MM.1S (cell line): ENCODE measurements around the gene LILRA2.

Source experiments
- DNase-seq: peaks from one replicate; pipeline ENCODE4 v3.0.0-alpha.2; 2015
- H2AFZ ChIP-seq: fragments of 300-600 bp; sonication (generic); 2 replicates; pipeline ENCODE4 v1.6.0; 2016; ENCODE audit warnings: antibody characterized with exemption, low read length
- H3F3A ChIP-seq: fragments of 300-600 bp; sonication (generic); 2 replicates; pipeline ENCODE4 v1.6.1; 2016; ENCODE audit warnings: mild to moderate bottlenecking, antibody characterized with exemption, low read length, moderate library complexity, mixed read lengths; ENCODE audit not compliant: insufficient read depth
- H3K27ac ChIP-seq: fragments of 300-600 bp; sonication (generic); 2 replicates; pipeline ENCODE4 v1.5.1; 2016; ENCODE audit warnings: mild to moderate bottlenecking, low read length
- H3K27me3 ChIP-seq: fragments of 300-600 bp; sonication (generic); replicated peaks from 2 replicates; pipeline ENCODE4 v1.6.0; 2016; ENCODE audit warnings: low read length; ENCODE audit not compliant: insufficient read depth
- H3K36me3 ChIP-seq: fragments of 300-600 bp; sonication (generic); replicated peaks from 2 replicates; pipeline ENCODE4 v1.6.1; 2016; ENCODE audit warnings: mild to moderate bottlenecking, low read length, mixed read lengths; ENCODE audit not compliant: insufficient read depth
- H3K4me1 ChIP-seq: fragments of 300-600 bp; sonication (generic); 2 replicates; pipeline ENCODE4 v1.6.1; 2016; ENCODE audit warnings: low read length, mixed read lengths
- H3K4me2 ChIP-seq: fragments of 300-600 bp; sonication (generic); 2 replicates; pipeline ENCODE4 v1.6.0; 2016; ENCODE audit warnings: low read depth, low read length
- H3K4me3 ChIP-seq: fragments of 300-600 bp; sonication (generic); 2 replicates; pipeline ENCODE4 v1.5.1; 2016; ENCODE audit warnings: low read length, mixed read lengths
- H3K79me2 ChIP-seq: fragments of 300-600 bp; sonication (generic); 2 replicates; pipeline ENCODE4 v1.6.1; 2016; ENCODE audit warnings: mixed run types, low read length, mixed read lengths
- H3K9ac ChIP-seq: fragments of 300-600 bp; sonication (generic); 2 replicates; pipeline ENCODE4 v1.6.1; 2016; ENCODE audit warnings: low read length, mixed read lengths
- H3K9me2 ChIP-seq: fragments of 300-600 bp; sonication (generic); replicated peaks from 2 replicates; pipeline ENCODE4 v1.6.1; 2016; ENCODE audit warnings: mild to moderate bottlenecking, low read length, mixed read lengths; ENCODE audit not compliant: insufficient read depth
- H3K9me3 ChIP-seq: fragments of 300-600 bp; sonication (generic); replicated peaks from 2 replicates; pipeline ENCODE4 v1.6.1; 2016; ENCODE audit warnings: mild to moderate bottlenecking, low read length, mixed read lengths; ENCODE audit not compliant: insufficient read depth
- H4K20me1 ChIP-seq: fragments of 300-600 bp; sonication (generic); 2 replicates; pipeline ENCODE4 v1.6.1; 2016; ENCODE audit warnings: mild to moderate bottlenecking, low read length, moderate library complexity, mixed read lengths; ENCODE audit not compliant: insufficient read depth
- EZH2 ChIP-seq: fragments of 300-600 bp; sonication (generic); optimal IDR thresholded peaks from 2 replicates; pipeline ENCODE3; 2017; ENCODE audit warnings: low read depth, mild to moderate bottlenecking, antibody characterized with exemption, low read length, mixed read lengths
- EZH2phosphoT487 ChIP-seq: fragments of 300-600 bp; sonication (generic); IDR thresholded peaks from 2 replicates; pipeline ENCODE4 v1.6.1; 2018; ENCODE audit warnings: antibody characterized with exemption, low read length
- TF ChIP-seq, protein P1 (sequence below): fragments of 300-600 bp; sonication (generic); IDR thresholded peaks from 2 replicates; pipeline ENCODE4 v1.5.1; 2016; ENCODE audit warnings: antibody characterized with exemption, low read length, mixed read lengths

The LILRA2 gene

DNA sequence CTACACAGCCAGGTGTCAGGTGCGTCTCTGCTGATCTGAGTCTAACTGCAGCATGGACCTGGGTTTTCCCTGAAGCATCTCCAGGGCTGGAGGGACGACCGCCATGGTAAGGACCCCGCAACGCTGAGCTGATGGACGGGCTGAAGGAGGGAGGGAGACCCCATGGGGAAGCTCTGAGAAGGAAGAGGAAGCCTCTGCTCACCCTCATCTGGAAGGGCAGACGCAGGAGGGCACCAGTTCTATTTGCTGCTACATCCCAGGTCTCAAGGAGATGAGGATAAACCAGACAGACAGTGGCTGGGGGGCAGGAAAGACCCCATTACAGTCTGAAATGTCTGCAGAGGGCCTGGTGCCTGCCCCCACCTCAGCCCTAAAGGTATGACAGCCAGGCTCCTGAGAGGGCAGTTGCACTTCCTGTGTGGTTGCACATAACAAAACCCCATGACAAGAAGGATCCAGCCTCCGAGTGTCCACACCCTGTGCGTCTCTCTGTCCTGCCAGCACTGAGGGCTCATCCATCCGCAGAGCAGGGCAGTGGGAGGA, at the start of gene LILRA2:
Gene LILRA2 (plus strand): TSS at position 461 of the 543 bp plus-strand sequence. CDS start 89 bp downstream, outside the sequence.
- Histone ChIP-seq H3K4me1 (0 out of 2 replicates have a peak, but pooled peaks cover 6% of the 10 kb centered on the region), H3K4me3 (no peak within 1 kb of the TSS), H3F3A (no peaks in the 10 kb centered on the region), H3K9me3 (no peaks in the 10 kb centered on the region), H3K27ac (no peak within 1 kb of the TSS), H3K36me3 (no peaks in the 10 kb centered on the region), H3K9ac (no peak within 1 kb of the TSS), H2AFZ (no peak within 1 kb of the TSS), H3K9me2 (no peaks in the 10 kb centered on the region), H3K4me2 (no peak within 1 kb of the TSS), H3K27me3 (peaks cover 75% of the 10 kb centered on the region), H4K20me1 (no peaks in the 10 kb centered on the region), H3K79me2 (no peaks in the 10 kb centered on the region)
- no peak for DNase-seq
- TF ChIP-seq, protein P1, sequence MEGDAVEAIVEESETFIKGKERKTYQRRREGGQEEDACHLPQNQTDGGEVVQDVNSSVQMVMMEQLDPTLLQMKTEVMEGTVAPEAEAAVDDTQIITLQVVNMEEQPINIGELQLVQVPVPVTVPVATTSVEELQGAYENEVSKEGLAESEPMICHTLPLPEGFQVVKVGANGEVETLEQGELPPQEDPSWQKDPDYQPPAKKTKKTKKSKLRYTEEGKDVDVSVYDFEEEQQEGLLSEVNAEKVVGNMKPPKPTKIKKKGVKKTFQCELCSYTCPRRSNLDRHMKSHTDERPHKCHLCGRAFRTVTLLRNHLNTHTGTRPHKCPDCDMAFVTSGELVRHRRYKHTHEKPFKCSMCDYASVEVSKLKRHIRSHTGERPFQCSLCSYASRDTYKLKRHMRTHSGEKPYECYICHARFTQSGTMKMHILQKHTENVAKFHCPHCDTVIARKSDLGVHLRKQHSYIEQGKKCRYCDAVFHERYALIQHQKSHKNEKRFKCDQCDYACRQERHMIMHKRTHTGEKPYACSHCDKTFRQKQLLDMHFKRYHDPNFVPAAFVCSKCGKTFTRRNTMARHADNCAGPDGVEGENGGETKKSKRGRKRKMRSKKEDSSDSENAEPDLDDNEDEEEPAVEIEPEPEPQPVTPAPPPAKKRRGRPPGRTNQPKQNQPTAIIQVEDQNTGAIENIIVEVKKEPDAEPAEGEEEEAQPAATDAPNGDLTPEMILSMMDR, result no peak
- TF ChIP-seq EZH2, result no peak
- TF ChIP-seq EZH2phosphoT487, result no peak

- Histone ChIP-seq H3K36me3 (no peaks in the 10 kb centered on the region), H2AFZ (no peak overlapping the region), H3K4me2 (no peak overlapping the region), H3K79me2 (no peaks in the 10 kb centered on the region), H3K9me3 (no peaks in the 10 kb centered on the region), H3K4me1 (0 out of 2 replicates have a peak, but pooled peaks cover 3% of the 10 kb centered on the region), H3K9ac (no peak overlapping the region), H3K4me3 (no peak overlapping the region), H3K9me2 (no peaks in the 10 kb centered on the region), H4K20me1 (no peaks in the 10 kb centered on the region), H3F3A (no peaks in the 10 kb centered on the region), H3K27me3 (peaks cover 96% of the 10 kb centered on the region), H3K27ac (no peak overlapping the region)
- DNase-seq, result no peak
- TF ChIP-seq, protein P1, result no peak
- TF ChIP-seq EZH2, result no peak
Measured at GRCh38 chr19:54525636-54526035, 48.0 kb upstream of the LILRA2 start.

DNA sequence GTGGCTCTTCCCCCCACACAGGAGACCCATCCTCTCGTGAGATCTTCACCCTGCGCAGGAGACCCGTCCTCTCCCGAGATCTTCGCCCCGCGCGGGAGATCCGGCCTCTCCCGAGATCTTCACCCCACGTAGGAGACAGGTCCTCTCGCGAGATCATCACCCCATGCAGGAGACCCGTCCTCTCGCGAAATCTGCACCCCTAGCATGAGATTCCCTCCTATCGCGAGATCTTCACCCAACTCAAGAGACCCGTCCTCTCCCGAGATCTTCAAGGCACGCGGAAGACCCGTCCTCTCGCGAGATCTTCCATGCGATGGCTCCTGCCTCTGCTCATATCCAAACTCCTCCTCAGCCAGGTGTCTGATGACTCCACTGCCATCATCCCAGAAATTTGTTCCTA, 46.6 kb upstream of the LILRA2 start:
- no peak for DNase-seq
- Histone ChIP-seq H3K4me2 (no peak overlapping the region), H3F3A (no peaks in the 10 kb centered on the region), H2AFZ (no peak overlapping the region), H3K4me1 (0 out of 2 replicates have a peak, but pooled peaks cover 4% of the 10 kb centered on the region), H3K27me3 (peaks cover 96% of the 10 kb centered on the region), H3K9me3 (no peaks in the 10 kb centered on the region), H3K79me2 (no peaks in the 10 kb centered on the region), H3K27ac (no peak overlapping the region), H3K36me3 (no peaks in the 10 kb centered on the region), H3K4me3 (no peak overlapping the region), H3K9me2 (no peaks in the 10 kb centered on the region), H3K9ac (no peak overlapping the region), H4K20me1 (no peaks in the 10 kb centered on the region)
- TF ChIP-seq, protein P1, result no peak
- TF ChIP-seq EZH2phosphoT487 (no peak), EZH2 (no peak)
